AG09319 (cell line): Measurements from ENCODE around the gene P2RY6.
A peak's percentile ranks its signal among the peaks of the same experiment; 100 is the strongest.

ENCODE experiments used
- DNase-seq: peaks from one replicate; pipeline ENCODE4 v3.0.0-alpha.2; 2010; ENCODE audit warnings: low read depth; ENCODE audit errors: extremely low read depth
- TF ChIP-seq, protein P1 (sequence below): IDR thresholded peaks from 2 replicates; pipeline ENCODE4 v1.5.1; 2011; ENCODE audit warnings: low read depth, mild to moderate bottlenecking, inconsistent platforms, low read length, moderate library complexity

Gene P2RY6

DNA sequence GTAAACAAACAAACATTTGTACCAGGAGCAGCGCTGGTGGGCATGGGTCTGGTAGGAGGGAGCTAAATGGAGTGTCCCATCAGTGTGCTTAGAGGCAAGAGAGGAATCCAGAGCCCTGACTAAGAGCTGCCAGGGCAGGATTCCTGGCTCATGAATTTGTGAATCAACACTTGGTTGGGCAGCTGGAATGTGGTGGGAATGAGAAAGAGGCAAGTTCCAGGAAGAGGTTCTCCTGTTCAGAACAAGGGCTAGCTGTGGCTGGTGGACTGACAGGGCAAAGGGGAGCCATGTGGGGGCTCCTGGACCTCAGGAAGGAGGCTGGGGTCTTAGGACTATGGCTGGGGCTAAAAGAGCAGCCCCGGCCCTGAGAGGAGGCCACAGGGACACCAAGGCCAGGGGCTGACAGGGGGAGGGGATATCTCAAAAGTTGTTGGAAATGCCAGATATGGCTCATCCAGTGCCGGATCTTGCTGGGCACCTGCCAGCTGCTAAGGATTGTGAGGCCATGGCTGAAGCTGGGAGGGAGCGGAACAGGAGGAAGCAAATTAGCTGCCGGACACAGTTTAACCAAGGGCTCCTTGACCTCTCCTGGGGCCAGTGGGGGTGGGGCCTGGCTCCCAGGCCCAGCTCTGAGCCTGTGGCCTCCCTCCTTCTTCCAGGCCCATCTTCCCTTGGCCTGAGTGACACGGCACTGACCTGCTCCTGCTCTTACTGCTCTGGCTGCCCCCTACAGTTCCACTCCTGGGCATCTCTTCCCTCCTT is 14.6 kb upstream of the P2RY6 start:
- DNase-seq: peak; percentile 90
- TF ChIP-seq, protein P1, sequence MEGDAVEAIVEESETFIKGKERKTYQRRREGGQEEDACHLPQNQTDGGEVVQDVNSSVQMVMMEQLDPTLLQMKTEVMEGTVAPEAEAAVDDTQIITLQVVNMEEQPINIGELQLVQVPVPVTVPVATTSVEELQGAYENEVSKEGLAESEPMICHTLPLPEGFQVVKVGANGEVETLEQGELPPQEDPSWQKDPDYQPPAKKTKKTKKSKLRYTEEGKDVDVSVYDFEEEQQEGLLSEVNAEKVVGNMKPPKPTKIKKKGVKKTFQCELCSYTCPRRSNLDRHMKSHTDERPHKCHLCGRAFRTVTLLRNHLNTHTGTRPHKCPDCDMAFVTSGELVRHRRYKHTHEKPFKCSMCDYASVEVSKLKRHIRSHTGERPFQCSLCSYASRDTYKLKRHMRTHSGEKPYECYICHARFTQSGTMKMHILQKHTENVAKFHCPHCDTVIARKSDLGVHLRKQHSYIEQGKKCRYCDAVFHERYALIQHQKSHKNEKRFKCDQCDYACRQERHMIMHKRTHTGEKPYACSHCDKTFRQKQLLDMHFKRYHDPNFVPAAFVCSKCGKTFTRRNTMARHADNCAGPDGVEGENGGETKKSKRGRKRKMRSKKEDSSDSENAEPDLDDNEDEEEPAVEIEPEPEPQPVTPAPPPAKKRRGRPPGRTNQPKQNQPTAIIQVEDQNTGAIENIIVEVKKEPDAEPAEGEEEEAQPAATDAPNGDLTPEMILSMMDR: no peak

- no peak for DNase-seq
- TF ChIP-seq, protein P1: no peak
These were observed 13.8 kb upstream of the P2RY6 start for GRCh38 chr11:73258104-73259035.

- TF ChIP-seq, protein P1: no peak
- DNase-seq: no peak
These were observed 12.6 kb upstream of the P2RY6 start for GRCh38 chr11:73259406-73260126.

GRCh38 chr11:73260127-73260457 is 12.0 kb upstream of the P2RY6 start:
- TF ChIP-seq, protein P1: no peak
- DNase-seq: no peak

DNA sequence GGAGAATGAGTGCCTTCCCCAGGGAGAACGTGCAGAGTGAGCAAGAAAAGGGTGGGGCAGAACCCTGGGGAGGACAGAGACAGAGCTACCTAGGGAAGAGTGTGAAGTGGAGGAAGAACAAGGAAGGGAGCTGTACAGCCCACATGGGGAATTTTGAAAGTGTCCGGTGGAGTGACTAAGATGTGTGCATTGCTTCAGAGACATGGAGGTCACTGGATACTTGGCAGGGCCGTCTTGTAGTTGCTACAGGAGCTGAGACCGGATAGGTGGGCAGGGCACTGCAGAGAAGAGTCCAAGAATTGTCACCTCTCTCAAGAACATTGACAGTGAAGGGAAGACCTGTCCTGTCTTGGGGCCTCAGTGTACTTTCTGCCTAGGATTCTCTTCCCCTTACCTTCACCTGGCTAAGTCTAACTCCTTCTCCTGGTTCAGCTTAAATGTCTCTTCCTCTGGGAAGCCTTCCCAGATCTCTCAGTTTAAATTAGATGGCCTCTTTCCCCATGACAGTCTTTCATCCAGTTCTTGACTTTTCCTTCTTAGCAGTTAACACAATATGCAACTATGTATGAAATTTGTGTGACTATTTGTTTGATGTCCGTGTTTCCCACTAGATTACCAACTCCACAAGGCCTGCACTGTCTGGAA is 9.2 kb upstream of the P2RY6 start:
- DNase-seq: no peak
- TF ChIP-seq, protein P1: no peak

DNA sequence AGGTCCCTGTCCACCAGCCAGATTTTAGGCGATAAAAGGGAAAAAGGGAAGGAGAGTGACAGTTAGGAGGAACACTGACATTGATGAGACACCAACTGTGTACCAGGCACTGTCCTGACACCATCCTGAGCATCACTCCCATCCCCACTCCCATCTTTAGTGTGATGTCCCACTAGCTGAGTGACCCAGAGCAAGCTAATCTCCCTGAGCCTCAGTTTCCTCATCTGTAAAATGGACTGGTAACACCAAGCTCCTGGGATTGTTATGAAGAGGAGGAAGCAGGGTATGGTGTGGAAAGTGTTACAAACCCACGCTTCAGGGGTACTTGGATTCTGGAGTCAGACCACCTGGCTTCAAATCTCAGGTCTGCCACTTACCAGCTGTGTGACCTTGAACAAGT is 8.5 kb upstream of the P2RY6 start:
- TF ChIP-seq, protein P1: no peak
- DNase-seq: no peak
